Loucy (cell line): Measurements from ENCODE around the gene GDPD5.

ENCODE experiments used
- H2AFZ ChIP-seq: fragments of 200-600 bp; sonication (generic); 2 replicates; pipeline ENCODE4 v1.6.0; 2016; ENCODE audit warnings: antibody characterized with exemption, mild to moderate bottlenecking, low read length, moderate library complexity
- H3F3A ChIP-seq: fragments of 200-600 bp; 2 replicates; pipeline ENCODE4 v1.6.0; 2016; ENCODE audit warnings: antibody characterized with exemption, low read depth, mild to moderate bottlenecking
- H3K27me3 ChIP-seq: fragments of 200-600 bp; sonication (generic); 2 replicates; pipeline ENCODE4 v1.6.1; 2014; ENCODE audit warnings: low read length, mild to moderate bottlenecking; ENCODE audit not compliant: insufficient read depth, poor library complexity, severe bottlenecking
- H3K36me3 ChIP-seq: fragments of 200-600 bp; sonication (generic); 2 replicates; pipeline ENCODE4 v1.6.1; 2016; ENCODE audit warnings: low read length; ENCODE audit not compliant: insufficient read depth
- H3K4me1 ChIP-seq: fragments of 200-600 bp; sonication (generic); 2 replicates; pipeline ENCODE4 v1.5.1; 2014; ENCODE audit warnings: low read length, mild to moderate bottlenecking; ENCODE audit not compliant: insufficient read depth, poor library complexity, severe bottlenecking
- H3K4me2 ChIP-seq: fragments of 200-600 bp; sonication (generic); 2 replicates; pipeline ENCODE4 v1.6.0; 2014; ENCODE audit warnings: antibody characterized with exemption, low read length, low read depth, mild to moderate bottlenecking; ENCODE audit not compliant: poor library complexity, severe bottlenecking
- H3K4me3 ChIP-seq: fragments of 200-600 bp; sonication (generic); 2 replicates; pipeline ENCODE4 v1.5.1; 2014; ENCODE audit warnings: low read length, mild to moderate bottlenecking, mixed read lengths; ENCODE audit not compliant: poor library complexity, severe bottlenecking
- H3K79me2 ChIP-seq: fragments of 200-600 bp; sonication (generic); 2 replicates; pipeline ENCODE4 v1.6.1; 2014; ENCODE audit warnings: low read length; ENCODE audit not compliant: insufficient read depth
- H3K9ac ChIP-seq: fragments of 200-600 bp; sonication (generic); 2 replicates; pipeline ENCODE4 v1.6.0; 2014; ENCODE audit warnings: mild to moderate bottlenecking, low read depth, low read length, moderate library complexity; ENCODE audit not compliant: poor library complexity, severe bottlenecking
- H3K9me2 ChIP-seq: fragments of 200-600 bp; sonication (generic); replicated peaks from 2 replicates; pipeline ENCODE4 v1.6.1; 2016; ENCODE audit warnings: low read depth, low read length, mixed read lengths
- H3K9me3 ChIP-seq: fragments of 200-600 bp; sonication (generic); 2 replicates; pipeline ENCODE4 v1.6.1; 2014; ENCODE audit warnings: mild to moderate bottlenecking, antibody characterized with exemption, low read length, low read depth; ENCODE audit not compliant: insufficient read depth
- H4K20me1 ChIP-seq: fragments of 200-600 bp; sonication (generic); 2 replicates; pipeline ENCODE4 v1.6.0; 2014; ENCODE audit warnings: antibody characterized with exemption, low read length, mild to moderate bottlenecking; ENCODE audit not compliant: insufficient read depth, poor library complexity, severe bottlenecking
- EZH2phosphoT487 ChIP-seq: fragments of 200-600 bp; IDR thresholded peaks from 2 replicates; pipeline ENCODE4 v1.6.1; 2018; ENCODE audit warnings: antibody characterized with exemption, mild to moderate bottlenecking, moderate library complexity, borderline replicate concordance
- TF ChIP-seq, protein P1 (sequence below): fragments of 200-600 bp; sonication (generic); conservative IDR thresholded peaks from 2 replicates; pipeline ENCODE4 v1.5.1; 2014; ENCODE audit warnings: mild to moderate bottlenecking, antibody characterized with exemption, low read length

The GDPD5 gene

DNA sequence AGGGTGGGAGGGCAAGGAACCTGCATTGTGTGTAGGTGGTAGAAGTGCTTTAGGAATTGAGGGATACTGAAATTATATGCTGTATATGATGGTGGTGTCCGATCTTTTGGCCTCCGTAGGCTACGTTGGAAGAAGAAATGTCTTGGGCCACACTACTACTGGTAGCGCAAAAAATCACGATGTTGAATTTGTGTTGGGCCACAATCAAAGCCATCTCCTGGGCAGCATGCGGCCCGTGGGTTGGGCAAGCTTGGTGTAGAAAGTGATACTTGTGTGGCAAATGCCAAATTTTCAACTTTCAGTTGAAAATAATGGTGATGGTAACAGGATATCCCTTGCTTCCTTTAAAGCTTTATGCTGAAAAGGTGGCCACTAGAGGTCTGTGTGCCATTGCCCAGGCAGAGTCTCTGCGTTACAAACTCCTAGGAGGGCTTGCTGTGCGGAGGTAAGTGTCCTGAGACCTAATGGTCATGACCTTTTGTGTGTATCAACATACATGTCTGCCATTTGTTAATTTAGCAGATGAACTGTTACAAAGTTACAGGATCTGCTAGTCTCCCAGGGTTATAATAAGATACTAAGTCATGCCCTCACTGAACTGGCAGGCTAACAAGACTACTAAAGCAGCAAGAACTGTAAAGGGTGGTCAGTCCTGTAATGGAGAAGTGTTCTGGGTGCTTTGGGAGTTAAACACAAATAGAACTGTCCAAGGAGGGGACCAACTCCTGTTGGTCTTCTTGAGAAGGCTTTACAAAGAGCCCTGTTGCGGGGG is 123.6 kb downstream of the GDPD5 start:
- Histone ChIP-seq H3K4me3 (peak overlapping the region; percentile 94), H3K4me2 (peak overlapping the region; percentile 100), H3K9me3 (no peaks in the 10 kb centered on the region), H3F3A (peaks cover 16% of the 10 kb centered on the region), H3K9ac (peak overlapping the region; percentile 99), H3K4me1 (peaks cover 61% of the 10 kb centered on the region), H3K9me2 (no peaks in the 10 kb centered on the region), H3K79me2 (peaks cover 79% of the 10 kb centered on the region), H2AFZ (no peak overlapping the region), H3K27me3 (peaks cover 8% of the 10 kb centered on the region), H3K36me3 (peaks cover 63% of the 10 kb centered on the region), H4K20me1 (peaks cover 76% of the 10 kb centered on the region)
- no peak for TF ChIP-seq EZH2phosphoT487
- TF ChIP-seq, protein P1, sequence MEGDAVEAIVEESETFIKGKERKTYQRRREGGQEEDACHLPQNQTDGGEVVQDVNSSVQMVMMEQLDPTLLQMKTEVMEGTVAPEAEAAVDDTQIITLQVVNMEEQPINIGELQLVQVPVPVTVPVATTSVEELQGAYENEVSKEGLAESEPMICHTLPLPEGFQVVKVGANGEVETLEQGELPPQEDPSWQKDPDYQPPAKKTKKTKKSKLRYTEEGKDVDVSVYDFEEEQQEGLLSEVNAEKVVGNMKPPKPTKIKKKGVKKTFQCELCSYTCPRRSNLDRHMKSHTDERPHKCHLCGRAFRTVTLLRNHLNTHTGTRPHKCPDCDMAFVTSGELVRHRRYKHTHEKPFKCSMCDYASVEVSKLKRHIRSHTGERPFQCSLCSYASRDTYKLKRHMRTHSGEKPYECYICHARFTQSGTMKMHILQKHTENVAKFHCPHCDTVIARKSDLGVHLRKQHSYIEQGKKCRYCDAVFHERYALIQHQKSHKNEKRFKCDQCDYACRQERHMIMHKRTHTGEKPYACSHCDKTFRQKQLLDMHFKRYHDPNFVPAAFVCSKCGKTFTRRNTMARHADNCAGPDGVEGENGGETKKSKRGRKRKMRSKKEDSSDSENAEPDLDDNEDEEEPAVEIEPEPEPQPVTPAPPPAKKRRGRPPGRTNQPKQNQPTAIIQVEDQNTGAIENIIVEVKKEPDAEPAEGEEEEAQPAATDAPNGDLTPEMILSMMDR, result peak; percentile 53

DNA sequence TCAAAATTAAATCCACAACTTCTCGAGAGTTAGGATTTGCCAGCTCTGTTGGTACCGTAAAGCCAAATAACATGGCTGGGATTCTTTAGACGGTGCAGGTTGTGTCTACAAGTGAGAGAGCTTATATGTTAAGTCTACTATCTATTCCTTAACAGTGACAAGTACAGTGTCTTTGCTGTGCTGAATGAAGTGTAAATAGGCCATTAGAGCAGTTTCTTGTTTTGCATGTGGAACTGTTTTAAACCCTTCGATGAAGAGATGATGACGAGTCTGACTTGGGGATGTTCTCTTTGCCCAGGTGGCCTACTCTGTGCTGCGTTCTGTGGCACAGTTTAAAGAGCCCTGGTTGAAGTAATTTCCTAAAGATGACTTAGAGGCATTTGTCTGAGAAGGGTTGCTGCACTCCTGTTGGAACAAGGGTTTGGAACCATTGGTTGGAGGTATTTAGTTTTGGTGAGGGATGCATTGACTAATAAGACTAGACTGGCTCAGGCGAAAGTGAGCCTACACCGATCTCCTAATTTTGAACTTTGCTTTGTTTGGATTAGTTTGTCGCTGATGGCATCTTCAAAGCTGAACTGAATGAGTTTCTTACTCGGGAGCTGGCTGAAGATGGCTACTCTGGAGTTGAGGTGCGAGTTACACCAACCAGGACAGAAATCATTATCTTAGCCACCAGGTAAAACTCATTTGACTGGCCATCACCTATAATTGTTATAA is 125.4 kb downstream of the GDPD5 start:
- Histone ChIP-seq H3K4me1 (peaks cover 48% of the 10 kb centered on the region), H3K36me3 (peaks cover 45% of the 10 kb centered on the region), H3K9me3 (no peaks in the 10 kb centered on the region), H3K4me2 (peak overlapping the region; percentile 100), H3K9ac (peak overlapping the region; percentile 99), H3F3A (peaks cover 1% of the 10 kb centered on the region; the same call in 1 of the 2 replicates), H2AFZ (no peak overlapping the region), H3K9me2 (no peaks in the 10 kb centered on the region), H4K20me1 (peaks cover 57% of the 10 kb centered on the region), H3K27me3 (peaks cover 8% of the 10 kb centered on the region), H3K4me3 (peak overlapping the region; percentile 94), H3K79me2 (peaks cover 60% of the 10 kb centered on the region)
- TF ChIP-seq EZH2phosphoT487, result no peak
- TF ChIP-seq, protein P1, result no peak

DNA sequence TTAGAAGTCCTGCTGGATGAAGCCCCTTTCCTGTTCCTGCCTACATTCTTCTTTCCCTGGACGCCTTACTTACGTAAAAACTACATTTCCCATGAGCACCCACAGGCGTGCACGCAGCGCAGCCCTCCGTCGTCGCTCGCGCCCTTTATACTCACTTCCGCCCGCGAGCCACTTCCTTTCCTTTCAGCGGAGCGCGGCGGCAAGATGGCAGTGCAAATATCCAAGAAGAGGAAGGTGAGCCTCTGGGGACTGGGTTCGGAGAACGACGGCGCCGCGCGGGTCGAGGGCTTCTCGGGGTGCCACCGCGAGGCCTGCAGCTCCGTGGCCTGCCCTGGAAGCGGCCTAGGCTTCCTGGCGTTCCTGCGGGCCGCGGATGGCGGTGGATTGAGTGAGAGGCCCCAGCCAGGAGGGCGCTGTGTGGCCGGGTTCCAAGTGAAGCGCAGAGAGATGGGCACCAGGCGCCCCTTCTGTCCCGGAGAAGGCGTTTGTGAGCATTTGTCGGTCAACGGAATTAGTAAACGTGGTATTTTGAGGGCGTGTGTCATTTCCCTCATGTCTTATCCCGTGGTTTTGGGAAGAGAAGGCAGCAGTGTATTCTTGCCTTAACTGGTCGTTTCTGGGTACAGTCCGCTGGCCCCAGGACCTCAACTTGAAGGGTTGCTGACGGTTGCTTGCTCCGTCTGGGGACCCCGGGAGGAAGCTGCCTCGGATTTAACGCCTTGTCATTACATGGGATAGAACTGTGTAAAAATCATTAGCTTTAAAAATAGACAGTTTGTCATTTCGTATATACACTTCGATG is 126.2 kb downstream of the GDPD5 start, which contains the start of gene RPS3:
Gene RPS3 (plus strand): TSS at position 175 of the 802 bp plus-strand sequence. CDS start 30 bp downstream, at position 205.
- peak within 1 kb of the TSS; percentile 100 for H3K4me2 ChIP-seq
- H3K79me2 ChIP-seq, result peaks cover 53% of the 10 kb centered on the region
- H3K9me3 ChIP-seq, result no peaks in the 10 kb centered on the region
- H3K4me3 ChIP-seq, result peak within 1 kb of the TSS; percentile 94
- H2AFZ ChIP-seq, result peak within 1 kb of the TSS; percentile 75
- peaks cover 50% of the 10 kb centered on the region for H4K20me1 ChIP-seq
- H3K36me3 ChIP-seq, result peaks cover 37% of the 10 kb centered on the region
- no peaks in the 10 kb centered on the region for H3K9me2 ChIP-seq
- peak within 1 kb of the TSS; percentile 99 for H3K9ac ChIP-seq
- peaks cover 8% of the 10 kb centered on the region for H3K27me3 ChIP-seq
- peaks cover 40% of the 10 kb centered on the region for H3K4me1 ChIP-seq
- no peaks in the 10 kb centered on the region for H3F3A ChIP-seq
- TF ChIP-seq EZH2phosphoT487, result no peak
- TF ChIP-seq, protein P1, result peak; percentile 39; the same call in 1 of the 2 replicates
